HepG2 (cell line): ENCODE measurements around the gene PRH2. TPM values are rescaled to one million over a fixed set of nuclear protein-coding genes. Genes with fewer than 3 reads are reported as not detected.

Source experiments
- AHDC1 ChIP-seq: sonication (generic); formaldehyde crosslinking; IDR thresholded peaks from 2 replicates; pipeline ENCODE4 v1.5.1; 2020; ENCODE audit warnings: mild to moderate bottlenecking, missing genetic modification reagents, borderline replicate concordance
- ARID5B ChIP-seq: IDR thresholded peaks from 2 replicates; pipeline ENCODE4 v1.4.0; 2020; ENCODE audit warnings: mild to moderate bottlenecking, missing genetic modification reagents
- ARNTL ChIP-seq: sonication (generic); formaldehyde crosslinking; IDR thresholded peaks from 2 replicates; pipeline ENCODE4 v1.4.0; 2020; ENCODE audit warnings: mild to moderate bottlenecking, missing genetic modification reagents
- ATF1 ChIP-seq: IDR thresholded peaks from 2 replicates; pipeline ENCODE4 v1.6.1; 2016; ENCODE audit warnings: mild to moderate bottlenecking, control low read depth
- CAMTA2 ChIP-seq: sonication (generic); formaldehyde crosslinking; IDR thresholded peaks from 2 replicates; pipeline ENCODE4 v1.4.0; 2020; ENCODE audit warnings: mild to moderate bottlenecking, missing genetic modification reagents, borderline replicate concordance
- GATA4 ChIP-seq: sonication (generic); IDR thresholded peaks from 2 replicates; pipeline ENCODE4 v1.6.1; 2016; ENCODE audit warnings: antibody characterized with exemption, low read depth, borderline replicate concordance
- GMEB1 ChIP-seq: sonication (generic); formaldehyde crosslinking; IDR thresholded peaks from 2 replicates; pipeline ENCODE4 v1.5.1; 2020; ENCODE audit warnings: missing genetic modification reagents, mild to moderate bottlenecking, borderline replicate concordance
- GZF1 ChIP-seq: sonication (generic); formaldehyde crosslinking; IDR thresholded peaks from 2 replicates; pipeline ENCODE4 v1.5.1; 2020; ENCODE audit warnings: mild to moderate bottlenecking, missing genetic modification reagents
- MLLT10 ChIP-seq: sonication (generic); formaldehyde crosslinking; IDR thresholded peaks from 2 replicates; pipeline ENCODE4 v1.4.0; 2020; ENCODE audit warnings: missing genetic modification reagents
- POLR2AphosphoS2 ChIP-seq: IDR thresholded peaks from 2 replicates; pipeline ENCODE4 v1.6.1; 2011; ENCODE audit warnings: low read depth, low read length, improper control_type of control experiment
- ZBTB25 ChIP-seq: IDR thresholded peaks from 2 replicates; pipeline ENCODE4 v1.6.1; 2018; ENCODE audit warnings: missing genetic modification reagents
- ZBTB44 ChIP-seq: sonication (generic); formaldehyde crosslinking; IDR thresholded peaks from 2 replicates; pipeline ENCODE4 v1.4.0; 2020; ENCODE audit warnings: missing genetic modification reagents
- ZNF570 ChIP-seq: sonication (generic); formaldehyde crosslinking; IDR thresholded peaks from 2 replicates; pipeline ENCODE4 v1.4.0; 2020; ENCODE audit warnings: mild to moderate bottlenecking, missing genetic modification reagents, borderline replicate concordance
- polyA plus RNA-seq, 8 experiments: library from polyadenylated mRNA; depleted of rRNA in 3 of 8; stranded (reverse) in 7 of 8; unstranded in 1 of 8; fragments of >200 nt; fragmentation: Illumina TruSeq in 4 of 8; extraction: Trizol in 4 of 8; gene quantifications; 2 replicates each; pipeline versions ENCODE4 v1.2.1 to v1.2.3, GENCODE V29; 2011 to 2016; ENCODE audit warnings: low read depth in 4 of 8, missing spikeins in 1 of 8, mixed read lengths in 1 of 8; ENCODE audit not compliant: insufficient read depth in 1 of 8
- total RNA-seq, 5 experiments: library from RNA; depleted of rRNA; stranded (reverse); fragments of >200 nt; fragmentation: Illumina TruSeq; extraction: Trizol; gene quantifications; 2 replicates each; pipeline ENCODE4 v1.2.3, GENCODE V29; 2016; ENCODE audit warnings: low read depth in 1 of 5

Gene PRH2
- total and polyA plus RNA-seq, 2 of the 13 experiments (the other 11 are each of a cell fraction or from before 2014, with no cell fraction given), result 0.24 to 0.48 TPM

- TF ChIP-seq POLR2AphosphoS2 (no peak), ARID5B (CRISPR knock-in tag) (peak; percentile 100), GMEB1 (CRISPR knock-in tag) (peak; percentile 47; the same call in 1 of the 2 replicates), GZF1 (CRISPR knock-in tag) (no peak), ARNTL (peak; percentile 80), GATA4 (peak; percentile 98), ZBTB25 (CRISPR knock-in tag) (peak; percentile 70; the same call in 1 of the 2 replicates), ATF1 (CRISPR knock-in tag) (no peak), MLLT10 (CRISPR knock-in tag) (no peak), ZBTB44 (no peak), AHDC1 (CRISPR knock-in tag) (peak; percentile 100), ZNF570 (CRISPR knock-in tag) (no peak), CAMTA2 (CRISPR knock-in tag) (no peak)
These were observed 37.1 kb upstream of the PRH2 start (continued) for GRCh38 chr12:10891937-10892336.
